ENCODE results near the gene TMEM92.

- TF ChIP-seq CTCF (IDR thresholded peaks at IDR 0.05) (no peak), POLR2A (IDR thresholded peaks at IDR 0.05) (no peak)
Observed at GRCh38 chr17:50283246-50283645, 9.0 kb downstream of the TMEM92 start.

Measured in esophagus squamous epithelium (tissue), 4 donors.